Cardiac septum (tissue), 1 donor: ENCODE results near the gene CDK7. TPM values are rescaled to one million over a fixed set of nuclear protein-coding genes. Genes with fewer than 3 reads are reported as not detected.
"Not testable (repeated sequence)": the region's sequence is repeated elsewhere in the genome, so short reads cannot be mapped to it uniquely, and the experiment has no call there.

ENCODE experiments used
- DNase-seq: peaks from one replicate; pipeline ENCODE4 v3.0.0-alpha.2; 2020; ENCODE audit warnings: low spot score
- intact Hi-C: fragments of 100-400 bp; cut with DNase I; formaldehyde crosslinking; loops from one replicate; pipeline ENCODE4 v1.14.0; 2022
- total RNA-seq: library from RNA; stranded (reverse); fragmentation: NEBNext Ultra II Directional; extraction: Animal tissue kit (Norgen Biotek cat#: 25700); gene quantifications from one replicate; pipeline ENCODE4 v1.2.1, GENCODE V29; 2021
- donor health status: DM: no; HTN: no; CAD: no.

Gene CDK7
- total RNA-seq, 1 donor from 2014 or later, result 13.3 TPM

GRCh38 chr5:69231281-69231680 lies 3.4 kb upstream of the CDK7 start:
- intact Hi-C loops, result loop anchor here (5.0 kb wide), 1 partner anchor 64 kb away; the partner anchor contains the start of gene CCNB1

GRCh38 chr5:69231851-69232250 lies 2.8 kb upstream of the CDK7 start:
- no peak for DNase-seq
- intact Hi-C loops, result loop anchor here (5.0 kb wide), 1 partner anchor 65 kb away; the partner anchor contains the start of gene CCNB1

More at GRCh38 chr5:69231281-69231680, 3.4 kb upstream of the CDK7 start:
- no peak for DNase-seq

GRCh38 chr5:69236733-69237132 lies 2.0 kb downstream of the CDK7 start:
- DNase-seq, intact Hi-C loops: not testable (repeated sequence)

- intact Hi-C loops, result no loop called here
These were observed 3.2 kb downstream of the CDK7 start for GRCh38 chr5:69237877-69238276.

GRCh38 chr5:69238760-69239251 lies 4.1 kb downstream of the CDK7 start:
- no peak for DNase-seq
- intact Hi-C loops, result no loop called here

More at GRCh38 chr5:69237877-69238276, 3.2 kb downstream of the CDK7 start:
- DNase-seq, result no peak

GRCh38 chr5:69242215-69242927 lies 7.7 kb downstream of the CDK7 start:
- DNase-seq, result no peak
- intact Hi-C loops, result no loop called here

- no peak for DNase-seq
- intact Hi-C loops, result no loop called here
These were observed 10.3 kb downstream of the CDK7 start for GRCh38 chr5:69245031-69245430.

GRCh38 chr5:69248019-69248418 lies 13.3 kb downstream of the CDK7 start:
- intact Hi-C loops, result no loop called here
- DNase-seq, result no peak

GRCh38 chr5:69250593-69250992 lies 15.9 kb downstream of the CDK7 start:
- intact Hi-C loops, result no loop called here
- no peak for DNase-seq

GRCh38 chr5:69252437-69252836 lies 17.8 kb downstream of the CDK7 start:
- no peak for DNase-seq
- intact Hi-C loops, result no loop called here

- intact Hi-C loops, DNase-seq: not testable (repeated sequence)
These were observed 21.3 kb downstream of the CDK7 start for GRCh38 chr5:69255940-69256339.

GRCh38 chr5:69257577-69257976 lies 22.9 kb downstream of the CDK7 start:
- intact Hi-C loops, result no loop called here
- no peak for DNase-seq

GRCh38 chr5:69261034-69261433 lies 26.3 kb downstream of the CDK7 start:
- no peak for DNase-seq
- intact Hi-C loops, result no loop called here

- intact Hi-C loops, result no loop called here
- DNase-seq, result no peak
These were observed 31.2 kb downstream of the CDK7 start for GRCh38 chr5:69265931-69266330.

- intact Hi-C loops, result no loop called here
- no peak for DNase-seq
These were observed 34.2 kb downstream of the CDK7 start for GRCh38 chr5:69268899-69269298.

GRCh38 chr5:69270840-69271239 lies 36.2 kb downstream of the CDK7 start:
- intact Hi-C loops, result no loop called here
- DNase-seq, result no peak

- no peak for DNase-seq
- intact Hi-C loops, result no loop called here
These were observed 36.7 kb downstream of the CDK7 start for GRCh38 chr5:69271376-69271775.

GRCh38 chr5:69275563-69275962 lies 40.9 kb downstream of the CDK7 start:
- DNase-seq, result no peak
- intact Hi-C loops, result no loop called here

- intact Hi-C loops, result no loop called here
These were observed 41.9 kb downstream of the CDK7 start for GRCh38 chr5:69276422-69277174.

GRCh38 chr5:69279517-69279916 lies 44.8 kb downstream of the CDK7 start:
- intact Hi-C loops, result no loop called here
- no peak for DNase-seq

More at GRCh38 chr5:69276422-69277174, 41.9 kb downstream of the CDK7 start:
- no peak for DNase-seq

GRCh38 chr5:69281114-69281513 lies 46.4 kb downstream of the CDK7 start:
- no peak for DNase-seq
- intact Hi-C loops, result no loop called here
